ENCODE data around the gene TMEM184A.

DNA sequence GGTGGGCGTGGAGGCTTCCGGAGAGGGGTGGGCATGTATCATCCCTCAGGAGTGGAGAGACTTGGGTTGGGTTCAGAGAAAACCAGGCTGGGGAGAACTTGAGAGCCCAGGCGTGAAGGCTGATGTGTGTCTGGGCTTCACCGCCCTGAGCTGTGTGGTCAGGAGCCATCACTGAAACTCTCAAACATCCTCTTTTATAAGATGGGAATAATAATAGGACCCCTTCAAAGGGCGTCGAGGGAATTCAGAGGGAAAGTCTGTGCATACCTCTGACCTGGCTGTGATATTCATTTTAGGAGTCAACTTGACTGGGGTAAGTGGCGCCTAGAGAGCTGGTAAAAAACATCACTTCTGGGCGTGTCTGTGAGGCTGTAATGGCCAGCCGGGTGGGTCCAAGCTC lies 34.9 kb upstream of the TMEM184A start:
- TF ChIP-seq, protein P1, sequence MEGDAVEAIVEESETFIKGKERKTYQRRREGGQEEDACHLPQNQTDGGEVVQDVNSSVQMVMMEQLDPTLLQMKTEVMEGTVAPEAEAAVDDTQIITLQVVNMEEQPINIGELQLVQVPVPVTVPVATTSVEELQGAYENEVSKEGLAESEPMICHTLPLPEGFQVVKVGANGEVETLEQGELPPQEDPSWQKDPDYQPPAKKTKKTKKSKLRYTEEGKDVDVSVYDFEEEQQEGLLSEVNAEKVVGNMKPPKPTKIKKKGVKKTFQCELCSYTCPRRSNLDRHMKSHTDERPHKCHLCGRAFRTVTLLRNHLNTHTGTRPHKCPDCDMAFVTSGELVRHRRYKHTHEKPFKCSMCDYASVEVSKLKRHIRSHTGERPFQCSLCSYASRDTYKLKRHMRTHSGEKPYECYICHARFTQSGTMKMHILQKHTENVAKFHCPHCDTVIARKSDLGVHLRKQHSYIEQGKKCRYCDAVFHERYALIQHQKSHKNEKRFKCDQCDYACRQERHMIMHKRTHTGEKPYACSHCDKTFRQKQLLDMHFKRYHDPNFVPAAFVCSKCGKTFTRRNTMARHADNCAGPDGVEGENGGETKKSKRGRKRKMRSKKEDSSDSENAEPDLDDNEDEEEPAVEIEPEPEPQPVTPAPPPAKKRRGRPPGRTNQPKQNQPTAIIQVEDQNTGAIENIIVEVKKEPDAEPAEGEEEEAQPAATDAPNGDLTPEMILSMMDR (IDR thresholded peaks at IDR 0.05) = no peak
- no peak for TF ChIP-seq EP300 (IDR thresholded peaks at IDR 0.05)
- no peak for TF ChIP-seq POLR2A (IDR thresholded peaks at IDR 0.05)
